Effector memory CD8-positive, alpha-beta T cell (primary cell): ENCODE results near the gene SELENOS.

ENCODE experiments used
- ATAC-seq: fragments of 150-1000 bp; cut with Tn5 transposase; replicated peaks from 2 replicates; pipeline ENCODE4 v1.10.0; 2021; ENCODE audit warnings: mild to moderate bottlenecking, moderate library complexity
- DNase-seq, 3 experiments: peaks; one replicate each; pipeline ENCODE4 v3.0.0; 2021
- H3K27ac Mint-ChIP-seq, 2 donors: one replicate each; pipeline ENCODE4 v1.8.0; 2022; ENCODE audit warnings: mild to moderate bottlenecking in 2 of 2, mixed read lengths in 2 of 2, moderate library complexity in 2 of 2
- H3K27me3 Mint-ChIP-seq, 2 donors: one replicate each; pipeline ENCODE4 v1.8.0; 2022; ENCODE audit warnings: mixed read lengths in 2 of 2
- H3K36me3 Mint-ChIP-seq: one replicate; pipeline ENCODE4 v1.8.0; 2022; ENCODE audit warnings: mild to moderate bottlenecking, moderate library complexity, mixed read lengths; ENCODE audit not compliant: insufficient read depth
- H3K4me1 Mint-ChIP-seq, 2 donors: one replicate each; pipeline ENCODE4 v1.8.0; 2022; ENCODE audit warnings: low read depth in 2 of 2, mixed read lengths in 2 of 2
- H3K4me3 Mint-ChIP-seq, 2 donors: one replicate each; pipeline ENCODE4 v1.8.0; 2022; ENCODE audit warnings: mild to moderate bottlenecking in 2 of 2, mixed read lengths in 2 of 2, moderate library complexity in 2 of 2
- H3K9me3 Mint-ChIP-seq, 2 donors: one replicate each; pipeline ENCODE4 v1.8.0; 2022; ENCODE audit warnings: mixed read lengths in 2 of 2

SELENOS gene

GRCh38 chr15:101317336-101317872, 40.1 kb upstream of the SELENOS start:
- Mint-ChIP-seq H3K4me1 (peaks cover 11 to 14% of the 10 kb centered on the region in 2 donors), H3K27ac (no peak overlapping the region), H3K9me3 (no peaks in the 10 kb centered on the region), H3K4me3 (no peak overlapping the region), H3K36me3 (peaks cover 9% of the 10 kb centered on the region), H3K27me3 (peaks cover 6 to 18% of the 10 kb centered on the region in 2 donors)
- DNase-seq, result no peak
- ATAC-seq, result no peak

DNA sequence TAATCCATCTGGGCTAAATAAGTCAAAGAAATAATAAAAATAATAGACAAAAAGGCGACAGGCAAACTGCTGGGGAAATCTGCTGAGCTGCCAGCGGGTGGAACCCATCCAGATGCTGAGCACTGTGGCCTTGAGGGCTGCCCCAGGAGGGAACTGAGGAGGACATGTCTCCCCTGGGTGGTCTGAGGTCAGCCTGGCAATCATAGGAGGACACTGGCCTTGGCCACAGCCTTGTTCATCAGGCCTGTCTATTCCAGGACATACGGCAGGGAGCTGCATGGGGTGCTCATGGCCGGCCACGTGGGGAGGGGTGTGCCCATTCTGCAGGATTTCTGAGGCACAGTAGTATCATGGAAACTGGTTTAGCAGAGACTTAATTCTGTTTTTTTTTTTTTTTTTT, 39.2 kb upstream of the SELENOS start:
- no peaks in the 10 kb centered on the region for H3K9me3 Mint-ChIP-seq
- H3K4me1 Mint-ChIP-seq, result peaks cover 11 to 14% of the 10 kb centered on the region in 2 donors
- H3K4me3 Mint-ChIP-seq, result no peak overlapping the region
- peak overlapping the region in 1 of 2 donors; percentile 0 for H3K27ac Mint-ChIP-seq
- peaks cover 0 to 17% of the 10 kb centered on the region in 2 donors for H3K27me3 Mint-ChIP-seq
- DNase-seq, result no peak
- no peak for ATAC-seq
- peaks cover 9% of the 10 kb centered on the region for H3K36me3 Mint-ChIP-seq

DNA sequence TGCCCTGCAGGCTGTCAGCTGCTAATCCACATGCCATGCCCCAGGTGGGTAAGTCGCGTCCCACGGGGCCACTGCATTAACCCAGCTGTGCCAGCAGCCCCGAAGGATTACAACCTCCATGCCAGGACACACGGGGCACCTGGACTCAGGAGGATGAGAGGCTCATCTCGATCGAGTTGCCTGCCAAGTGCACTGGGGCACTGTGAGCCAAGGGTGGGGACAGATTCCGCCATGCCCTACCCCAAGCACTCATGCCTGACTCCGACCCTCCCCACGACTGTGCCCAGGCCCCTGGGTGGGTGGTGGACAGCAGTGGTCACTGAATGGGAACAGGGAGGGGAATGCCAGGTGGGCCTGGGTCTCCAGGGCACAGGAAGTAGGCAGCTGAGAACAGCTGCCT, 38.5 kb upstream of the SELENOS start:
- DNase-seq (no peak), ATAC-seq (no peak)
- H3K36me3 Mint-ChIP-seq, result peaks cover 9% of the 10 kb centered on the region
- H3K27me3 Mint-ChIP-seq, result peaks cover 0 to 19% of the 10 kb centered on the region in 2 donors
- no peaks in the 10 kb centered on the region for H3K9me3 Mint-ChIP-seq
- H3K4me1 Mint-ChIP-seq, result peaks cover 7% of the 10 kb centered on the region in 2 donors
- H3K27ac Mint-ChIP-seq, result no peak overlapping the region
- H3K4me3 Mint-ChIP-seq, result no peak overlapping the region

- DNase-seq (no peak), ATAC-seq (no peak)
- no peaks in the 10 kb centered on the region for H3K9me3 Mint-ChIP-seq
- no peak overlapping the region for H3K4me3 Mint-ChIP-seq
- no peak overlapping the region for H3K27ac Mint-ChIP-seq
- peaks cover 3% of the 10 kb centered on the region for H3K36me3 Mint-ChIP-seq
- H3K27me3 Mint-ChIP-seq, result peaks cover 0 to 27% of the 10 kb centered on the region in 2 donors
- no peaks in the 10 kb centered on the region for H3K4me1 Mint-ChIP-seq
These were observed 37.2 kb upstream of the SELENOS start for GRCh38 chr15:101314336-101315125.

DNA sequence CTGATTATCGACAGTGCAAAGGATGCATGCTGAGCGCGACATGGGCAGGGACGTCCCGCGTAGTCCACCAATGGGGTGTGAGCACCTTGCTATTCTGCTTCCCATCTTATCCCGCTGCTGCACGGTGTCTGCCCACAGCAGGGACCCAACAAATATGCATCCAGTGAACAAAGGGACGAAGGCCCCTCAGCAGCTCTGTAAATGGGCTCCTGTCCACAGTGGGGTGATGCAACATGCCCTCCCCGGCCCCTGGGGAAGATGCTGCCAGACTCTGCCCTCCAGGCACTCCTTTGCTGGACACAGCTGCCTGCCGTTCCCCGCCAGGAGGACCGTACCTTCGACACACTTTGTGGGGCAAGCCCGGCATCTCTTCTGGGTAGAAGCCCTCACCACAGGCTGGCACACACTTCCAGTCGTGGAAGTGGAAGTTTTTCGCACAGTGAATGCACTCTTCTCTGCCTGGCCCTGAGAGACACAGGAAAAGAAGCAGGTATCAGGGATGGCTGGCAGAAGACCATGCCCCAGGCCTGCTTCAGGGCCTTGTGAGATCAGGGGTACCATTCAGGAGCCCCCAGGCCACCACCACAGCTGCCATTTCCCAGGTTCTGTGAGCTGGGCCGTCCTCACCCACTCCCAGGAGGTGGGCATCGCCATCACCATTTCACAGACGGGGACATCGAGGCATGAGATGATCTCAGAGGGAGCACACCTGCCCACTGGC, 35.9 kb upstream of the SELENOS start:
- no peak for DNase-seq
- no peaks in the 10 kb centered on the region for H3K9me3 Mint-ChIP-seq
- ATAC-seq, result no peak
- peaks cover 0 to 28% of the 10 kb centered on the region in 2 donors for H3K27me3 Mint-ChIP-seq
- no peaks in the 10 kb centered on the region for H3K36me3 Mint-ChIP-seq
- H3K27ac Mint-ChIP-seq, result no peak overlapping the region
- no peak overlapping the region for H3K4me3 Mint-ChIP-seq
- H3K4me1 Mint-ChIP-seq, result no peaks in the 10 kb centered on the region

GRCh38 chr15:101310508-101310907, 33.2 kb upstream of the SELENOS start:
- H3K27ac Mint-ChIP-seq, result no peak overlapping the region
- no peaks in the 10 kb centered on the region for H3K36me3 Mint-ChIP-seq
- no peak for ATAC-seq

GRCh38 chr15:101310161-101310480, 32.8 kb upstream of the SELENOS start:
- DNase-seq, result no peak
- Mint-ChIP-seq H3K4me1 (no peaks in the 10 kb centered on the region), H3K27ac (no peak overlapping the region), H3K4me3 (no peak overlapping the region), H3K36me3 (no peaks in the 10 kb centered on the region), H3K9me3 (no peaks in the 10 kb centered on the region), H3K27me3 (peaks cover 12 to 54% of the 10 kb centered on the region in 2 donors)
- no peak for ATAC-seq

More at GRCh38 chr15:101310508-101310907, 33.2 kb upstream of the SELENOS start:
- no peak overlapping the region for H3K4me3 Mint-ChIP-seq
- no peaks in the 10 kb centered on the region for H3K4me1 Mint-ChIP-seq
- DNase-seq, result no peak
- no peaks in the 10 kb centered on the region for H3K9me3 Mint-ChIP-seq
- peaks cover 12 to 50% of the 10 kb centered on the region in 2 donors for H3K27me3 Mint-ChIP-seq

GRCh38 chr15:101309436-101310160, 32.3 kb upstream of the SELENOS start:
- H3K27me3 Mint-ChIP-seq, result peaks cover 18 to 59% of the 10 kb centered on the region in 2 donors
- DNase-seq (no peak), ATAC-seq (no peak)
- no peak overlapping the region for H3K4me3 Mint-ChIP-seq
- H3K27ac Mint-ChIP-seq, result no peak overlapping the region
- H3K9me3 Mint-ChIP-seq, result no peaks in the 10 kb centered on the region
- H3K36me3 Mint-ChIP-seq, result no peaks in the 10 kb centered on the region
- H3K4me1 Mint-ChIP-seq, result no peaks in the 10 kb centered on the region

DNA sequence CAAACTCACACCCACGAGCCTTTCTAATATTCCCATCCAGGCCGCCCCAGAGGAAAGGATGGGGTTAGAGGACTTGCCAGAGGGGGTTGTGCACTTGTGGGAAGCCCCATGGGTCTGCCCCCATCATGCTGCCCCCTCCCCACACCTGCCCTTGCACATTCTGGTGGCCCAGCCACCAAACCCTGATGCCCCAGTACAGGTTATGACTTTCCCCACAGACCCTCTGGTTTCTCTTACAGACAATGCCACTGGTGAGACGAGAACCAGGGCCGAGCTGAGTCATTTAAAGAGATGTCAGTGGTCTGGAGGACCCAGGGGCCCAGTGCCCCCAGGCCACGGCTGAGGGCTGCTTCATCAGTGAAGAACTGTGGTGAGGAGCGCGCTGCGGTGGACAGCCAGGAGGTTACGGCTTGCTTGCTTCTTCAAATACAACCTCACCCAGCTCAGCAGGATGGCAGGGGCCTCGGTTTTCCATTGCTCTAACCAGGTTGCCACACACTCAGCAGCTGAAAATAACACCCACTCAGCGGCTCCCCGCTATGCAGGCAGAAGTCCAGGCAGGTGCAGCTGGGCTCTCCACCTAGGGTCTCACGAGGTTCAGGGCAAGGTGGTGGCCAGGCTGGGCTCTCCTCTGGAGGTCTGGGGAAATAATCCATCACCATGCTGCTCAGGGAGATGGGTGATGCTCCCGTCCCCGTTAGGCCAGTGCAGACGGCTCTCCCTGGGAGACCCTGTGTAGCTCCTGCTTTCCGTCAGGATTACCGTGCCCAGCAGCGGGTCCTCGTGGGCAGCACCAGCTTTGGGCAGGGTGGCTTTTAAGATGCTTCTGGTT, 31.5 kb upstream of the SELENOS start:
- ATAC-seq (no peak), DNase-seq (no peak)
- H3K27me3 Mint-ChIP-seq, result peaks cover 20 to 58% of the 10 kb centered on the region in 2 donors
- H3K9me3 Mint-ChIP-seq, result no peaks in the 10 kb centered on the region
- no peak overlapping the region for H3K4me3 Mint-ChIP-seq
- no peak overlapping the region for H3K27ac Mint-ChIP-seq
- no peaks in the 10 kb centered on the region for H3K36me3 Mint-ChIP-seq
- no peaks in the 10 kb centered on the region for H3K4me1 Mint-ChIP-seq

- no peak for ATAC-seq
- H3K36me3 Mint-ChIP-seq, result no peaks in the 10 kb centered on the region
These were observed 30.8 kb upstream of the SELENOS start for GRCh38 chr15:101307897-101308603.

DNA sequence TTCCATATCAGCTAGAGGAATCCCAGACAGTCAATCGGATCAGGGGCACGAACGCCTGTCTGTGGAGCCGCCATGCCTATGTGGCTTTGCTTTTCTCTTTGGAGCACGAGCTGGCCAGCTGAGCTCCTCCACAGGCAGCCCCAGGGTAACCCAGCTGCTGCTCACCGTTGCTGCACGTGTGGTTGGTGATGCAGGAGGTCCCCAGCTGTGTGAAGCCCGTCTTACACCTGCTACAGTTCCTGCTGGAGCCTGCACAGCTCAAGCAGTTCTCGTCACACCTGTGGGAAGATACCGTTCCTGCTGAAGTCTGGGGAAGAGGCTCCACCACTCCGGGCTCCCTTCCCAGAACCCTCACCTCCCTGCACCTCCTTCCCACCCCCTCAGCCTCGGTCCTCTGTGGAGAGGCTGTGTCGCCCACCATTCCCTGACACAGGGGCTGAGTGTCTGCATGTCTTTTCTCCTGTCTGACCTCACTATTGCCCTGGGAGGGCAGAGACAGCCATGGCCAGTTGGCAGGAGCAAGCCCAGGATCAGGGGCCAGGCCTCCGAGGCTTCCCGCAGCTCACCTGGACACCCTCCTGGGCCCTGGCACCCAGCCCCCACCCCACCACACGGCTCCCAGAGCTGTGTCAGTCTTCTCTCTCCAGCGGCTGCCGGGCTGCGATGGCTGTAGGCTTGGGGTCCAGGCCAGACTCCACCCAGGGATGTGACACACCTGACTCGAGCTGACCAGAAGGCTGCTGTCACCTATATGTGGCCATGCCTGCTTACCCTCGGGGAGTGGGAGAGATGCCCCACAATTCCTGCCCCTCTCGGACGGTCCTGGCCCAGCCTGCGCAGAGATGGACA, 30.0 kb upstream of the SELENOS start:
- Mint-ChIP-seq H3K9me3 (no peaks in the 10 kb centered on the region), H3K4me3 (no peak overlapping the region), H3K36me3 (no peaks in the 10 kb centered on the region), H3K27ac (no peak overlapping the region), H3K27me3 (peaks cover 20 to 54% of the 10 kb centered on the region in 2 donors), H3K4me1 (no peaks in the 10 kb centered on the region)
- ATAC-seq (no peak), DNase-seq (no peak)

More at GRCh38 chr15:101307897-101308603, 30.8 kb upstream of the SELENOS start:
- H3K4me1 Mint-ChIP-seq, result no peaks in the 10 kb centered on the region
- H3K27ac Mint-ChIP-seq, result no peak overlapping the region
- no peak overlapping the region for H3K4me3 Mint-ChIP-seq
- DNase-seq, result no peak
- H3K27me3 Mint-ChIP-seq, result peaks cover 20 to 58% of the 10 kb centered on the region in 2 donors
- H3K9me3 Mint-ChIP-seq, result no peaks in the 10 kb centered on the region
